Renal cortical epithelial cell (primary cell): Measurements from ENCODE around the gene NOXO1. TPM values are rescaled to one million over a fixed set of nuclear protein-coding genes. Genes with fewer than 3 reads are reported as not detected.

Experiments used
- DNase-seq: peaks from one replicate; pipeline ENCODE4 v3.0.0-alpha.2; 2011; ENCODE audit warnings: low read depth
- total RNA-seq: library from RNA; depleted of rRNA; stranded (reverse); fragments of >200 nt; gene quantifications from 2 replicates; pipeline ENCODE4 v1.2.3, GENCODE V29; 2014

The NOXO1 gene
- total RNA-seq, 1 donor from 2014 or later, result not detected

- DNase-seq, result no peak
These were observed 16.5 kb upstream of the NOXO1 start for GRCh38 chr16:1997494-1998359.

GRCh38 chr16:1993731-1994131 lies 12.5 kb upstream of the NOXO1 start:
- peak; percentile 83 for DNase-seq

- DNase-seq, result no peak
These were observed 11.5 kb upstream of the NOXO1 start for GRCh38 chr16:1992704-1993317.

- DNase-seq, result peak; percentile 60
These were observed 10.9 kb upstream of the NOXO1 start for GRCh38 chr16:1991948-1992703.

- DNase-seq, result no peak
These were observed 10.3 kb upstream of the NOXO1 start for GRCh38 chr16:1991588-1991947.

GRCh38 chr16:1991135-1991551 lies 9.9 kb upstream of the NOXO1 start:
- no peak for DNase-seq

- DNase-seq, result no peak
These were observed 9.3 kb upstream of the NOXO1 start for GRCh38 chr16:1990351-1991134.

- DNase-seq, result no peak
These were observed 8.8 kb upstream of the NOXO1 start for GRCh38 chr16:1990101-1990350.

- no peak for DNase-seq
These were observed 8.2 kb upstream of the NOXO1 start, which contains the start of gene SYNGR3 for GRCh38 chr16:1989209-1990100. Gene SYNGR3, plus strand, starts transcription at chr16:1989970. Its CDS starts 133 bp downstream, at chr16:1990103.

GRCh38 chr16:1987198-1987597 lies 5.9 kb upstream of the NOXO1 start:
- no peak for DNase-seq

- no peak for DNase-seq
These were observed 4.3 kb upstream of the NOXO1 start for GRCh38 chr16:1985466-1986150.

- no peak for DNase-seq
These were observed 3.3 kb upstream of the NOXO1 start for GRCh38 chr16:1984347-1985225.

- peak; percentile 60 for DNase-seq
These were observed 2.5 kb upstream of the NOXO1 start, which contains the start of gene GFER for GRCh38 chr16:1983544-1984346. Gene GFER, plus strand, starts transcription at chr16:1984193. Its CDS starts 26 bp downstream, at chr16:1984219.

GRCh38 chr16:1982991-1983543 lies 1.8 kb upstream of the NOXO1 start:
- DNase-seq, result no peak

- DNase-seq, result no peak
These were observed 754 bp upstream of the NOXO1 start for GRCh38 chr16:1982013-1982433.

GRCh38 chr16:1980770-1981087 lies 540 bp downstream of the NOXO1 start:
- no peak for DNase-seq

GRCh38 chr16:1980030-1980769 lies 1.1 kb downstream of the NOXO1 start:
- no peak for DNase-seq
